GM23338 (cell line): Measurements from ENCODE around the gene SCAPER. TPM values are rescaled to one million over a fixed set of nuclear protein-coding genes. Genes with fewer than 3 reads are reported as not detected.
A peak's percentile ranks its signal among the peaks of the same experiment; 100 is the strongest.

Source experiments
- ATAC-seq: fragments of 200-7000 bp; cut with Tn5 transposase; 3 replicates; pipeline ENCODE4 v1.9.1; 2020
- DNase-seq: peaks from one replicate; pipeline ENCODE4 v3.0.0-alpha.2; 2015; ENCODE audit warnings: low spot score
- H2AFZ ChIP-seq: fragments of 200-600 bp; sonication (generic); 2 replicates; pipeline ENCODE4 v1.8.0; 2016; ENCODE audit warnings: antibody characterized with exemption, mild to moderate bottlenecking, moderate library complexity
- H3F3A ChIP-seq: fragments of 200-600 bp; sonication (generic); replicated peaks from 2 replicates; pipeline ENCODE4 v1.8.0; 2017; ENCODE audit warnings: antibody characterized with exemption, mixed run types, low read depth
- H3K27ac ChIP-seq: fragments of 200-600 bp; sonication (generic); 2 replicates; pipeline ENCODE4 v1.6.1; 2016; ENCODE audit warnings: low read depth
- H3K27me3 ChIP-seq: fragments of 200-600 bp; sonication (generic); 2 replicates; pipeline ENCODE4 v1.8.0; 2016; ENCODE audit warnings: mild to moderate bottlenecking, mixed run types, moderate library complexity; ENCODE audit not compliant: insufficient read depth
- H3K36me3 ChIP-seq: fragments of 200-600 bp; sonication (generic); 2 replicates; pipeline ENCODE4 v1.8.0; 2016; ENCODE audit warnings: mild to moderate bottlenecking; ENCODE audit not compliant: insufficient read depth
- H3K4me1 ChIP-seq: fragments of 200-600 bp; sonication (generic); 2 replicates; pipeline ENCODE4 v1.8.0; 2016; ENCODE audit warnings: mild to moderate bottlenecking, moderate library complexity; ENCODE audit not compliant: insufficient read depth
- H3K4me2 ChIP-seq: fragments of 200-600 bp; sonication (generic); 2 replicates; pipeline ENCODE4 v1.7.1; 2017; ENCODE audit warnings: mixed run types
- H3K4me3 ChIP-seq: fragments of 200-600 bp; sonication (generic); 2 replicates; pipeline ENCODE4 v1.6.1; 2016; ENCODE audit warnings: mixed run types
- H3K79me2 ChIP-seq: fragments of 200-600 bp; sonication (generic); replicated peaks from 2 replicates; pipeline ENCODE4 v1.8.0; 2017; ENCODE audit warnings: mild to moderate bottlenecking; ENCODE audit not compliant: insufficient read depth
- H3K9me2 ChIP-seq: fragments of 200-600 bp; sonication (generic); 2 replicates; pipeline ENCODE4 v1.8.0; 2017; ENCODE audit not compliant: insufficient read depth
- H4K20me1 ChIP-seq: fragments of 200-600 bp; sonication (generic); replicated peaks from 2 replicates; pipeline ENCODE4 v1.8.0; 2017; ENCODE audit warnings: mild to moderate bottlenecking; ENCODE audit not compliant: insufficient read depth
- H3K27ac Mint-ChIP-seq: 2 replicates; pipeline ENCODE4 v1.8.0; 2020; ENCODE audit warnings: inconsistent platforms, mild to moderate bottlenecking, moderate library complexity, mixed read lengths
- H3K27me3 Mint-ChIP-seq: 3 replicates; pipeline ENCODE4 v1.8.0; 2022; ENCODE audit warnings: low read depth, mild to moderate bottlenecking, moderate library complexity, mixed read lengths, inconsistent platforms; ENCODE audit not compliant: insufficient read depth, poor library complexity
- H3K36me3 Mint-ChIP-seq: 3 replicates; pipeline ENCODE4 v1.8.0; 2021; ENCODE audit warnings: low read depth, mild to moderate bottlenecking, inconsistent platforms, moderate library complexity, mixed read lengths
- H3K4me1 Mint-ChIP-seq: 3 replicates; pipeline ENCODE4 v1.8.0; 2020; ENCODE audit warnings: mild to moderate bottlenecking, inconsistent platforms, mixed read lengths
- H3K4me3 Mint-ChIP-seq: 3 replicates; pipeline ENCODE4 v1.8.0; 2021; ENCODE audit warnings: moderate library complexity, mild to moderate bottlenecking, inconsistent platforms, mixed read lengths
- H3K9me3 Mint-ChIP-seq: 3 replicates; pipeline ENCODE4 v1.8.0; 2020; ENCODE audit warnings: moderate library complexity, mild to moderate bottlenecking, inconsistent platforms, mixed read lengths
- EZH2 ChIP-seq: fragments of 200-600 bp; sonication (generic); IDR thresholded peaks from one replicate; pipeline ENCODE4 v1.8.0; 2017; ENCODE audit warnings: antibody characterized with exemption, mild to moderate bottlenecking, low read depth; ENCODE audit not compliant: unreplicated experiment
- EZH2phosphoT487 ChIP-seq: fragments of 200-600 bp; sonication (generic); IDR thresholded peaks from one replicate; pipeline ENCODE4 v1.8.1; 2018; ENCODE audit warnings: antibody characterized with exemption; ENCODE audit not compliant: unreplicated experiment
- NANOG ChIP-seq: IDR thresholded peaks from 2 replicates; pipeline ENCODE4 v1.6.1; 2016; ENCODE audit warnings: antibody characterized with exemption, borderline replicate concordance
- POLR2AphosphoS5 ChIP-seq: IDR thresholded peaks from 2 replicates; pipeline ENCODE4 v1.6.1; 2016; ENCODE audit warnings: antibody characterized with exemption, low read depth
- ZNF114 ChIP-seq: fragments of 250-450 bp; sonication (Bioruptor Pico); IDR thresholded peaks from 2 replicates; pipeline ENCODE4 v1.5.0; 2020; ENCODE audit warnings: mild to moderate bottlenecking, moderate library complexity
- ZNF331 ChIP-seq: fragments of 250-450 bp; sonication (Bioruptor Pico); IDR thresholded peaks from 2 replicates; pipeline ENCODE4 v1.5.0; 2020; ENCODE audit warnings: low read depth, mild to moderate bottlenecking, moderate library complexity
- polyA plus RNA-seq: library from polyadenylated mRNA; unstranded; fragments of >200 nt; fragmentation: Nextera tagmentation; extraction: Ambion mirVana; gene quantifications from 2 replicates; pipeline ENCODE4 v1.2.1, GENCODE V29; 2016
- total RNA-seq: library from RNA; depleted of rRNA; stranded (reverse); fragments of >200 nt; shearing (Covaris generic); gene quantifications from 2 replicates; pipeline ENCODE4 v1.2.3, GENCODE V29; 2014
- TF ChIP-seq, protein P1 (sequence below): IDR thresholded peaks from one replicate; pipeline ENCODE4 v1.6.1; 2018; ENCODE audit warnings: antibody characterized with exemption; ENCODE audit not compliant: unreplicated experiment
- TF ChIP-seq, protein P2 (sequence below), 2 experiments: fragments of 200-600 bp in 1 of 2; sonication (generic) in 1 of 2; conservative IDR thresholded peaks; 2 replicates each; pipeline versions ENCODE4 v1.5.1 to v1.6.1; 2016 to 2017; ENCODE audit warnings: antibody characterized with exemption in 2 of 2, low read depth in 2 of 2, mild to moderate bottlenecking in 2 of 2, moderate library complexity in 1 of 2

Gene SCAPER
- total and polyA plus RNA-seq, 2 experiments from 2014 or later = 9.1 to 17.6 TPM

DNA sequence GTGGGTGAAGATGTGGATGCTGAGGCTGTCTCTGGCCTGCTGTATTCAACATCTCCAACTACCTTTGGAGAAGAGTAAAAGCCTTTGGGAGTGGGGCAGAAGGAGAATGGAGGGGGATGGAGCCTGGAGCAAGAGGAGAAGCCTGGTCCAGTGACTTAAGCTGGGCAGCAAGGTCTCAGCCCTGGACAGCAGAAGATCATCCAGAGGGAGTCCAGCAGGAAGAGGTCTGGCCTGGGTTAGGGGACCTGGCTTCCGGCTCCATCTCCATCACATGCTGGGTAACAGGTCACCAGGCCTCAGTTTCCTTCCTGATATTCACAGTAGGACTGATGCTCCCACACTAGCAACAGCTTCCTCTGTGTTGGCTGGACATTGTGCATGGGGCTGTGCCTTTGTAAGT, 572.3 kb downstream of the SCAPER start:
- no peaks in the 10 kb centered on the region; the same call in 1 of the 3 replicates for H3K36me3 Mint-ChIP-seq
- peaks cover 26% of the 10 kb centered on the region for H3K4me1 Mint-ChIP-seq
- Histone ChIP-seq H3K27me3 (peaks cover 41% of the 10 kb centered on the region), H3K4me3 (no peak overlapping the region), H3K36me3 (no peaks in the 10 kb centered on the region), H4K20me1 (no peaks in the 10 kb centered on the region; the same call in 1 of the 2 replicates), H3K9me2 (no peaks in the 10 kb centered on the region), H3K4me2 (no peak overlapping the region), H3F3A (peaks cover 8% of the 10 kb centered on the region), H3K79me2 (no peaks in the 10 kb centered on the region), H2AFZ (no peak overlapping the region), H3K4me1 (peaks cover 8% of the 10 kb centered on the region), H3K27ac (no peak overlapping the region)
- TF ChIP-seq ZNF331 (CRISPR knock-in tag) = no peak
- no peak for TF ChIP-seq POLR2AphosphoS5
- no peak for TF ChIP-seq EZH2
- no peak for TF ChIP-seq NANOG
- TF ChIP-seq, protein P1, sequence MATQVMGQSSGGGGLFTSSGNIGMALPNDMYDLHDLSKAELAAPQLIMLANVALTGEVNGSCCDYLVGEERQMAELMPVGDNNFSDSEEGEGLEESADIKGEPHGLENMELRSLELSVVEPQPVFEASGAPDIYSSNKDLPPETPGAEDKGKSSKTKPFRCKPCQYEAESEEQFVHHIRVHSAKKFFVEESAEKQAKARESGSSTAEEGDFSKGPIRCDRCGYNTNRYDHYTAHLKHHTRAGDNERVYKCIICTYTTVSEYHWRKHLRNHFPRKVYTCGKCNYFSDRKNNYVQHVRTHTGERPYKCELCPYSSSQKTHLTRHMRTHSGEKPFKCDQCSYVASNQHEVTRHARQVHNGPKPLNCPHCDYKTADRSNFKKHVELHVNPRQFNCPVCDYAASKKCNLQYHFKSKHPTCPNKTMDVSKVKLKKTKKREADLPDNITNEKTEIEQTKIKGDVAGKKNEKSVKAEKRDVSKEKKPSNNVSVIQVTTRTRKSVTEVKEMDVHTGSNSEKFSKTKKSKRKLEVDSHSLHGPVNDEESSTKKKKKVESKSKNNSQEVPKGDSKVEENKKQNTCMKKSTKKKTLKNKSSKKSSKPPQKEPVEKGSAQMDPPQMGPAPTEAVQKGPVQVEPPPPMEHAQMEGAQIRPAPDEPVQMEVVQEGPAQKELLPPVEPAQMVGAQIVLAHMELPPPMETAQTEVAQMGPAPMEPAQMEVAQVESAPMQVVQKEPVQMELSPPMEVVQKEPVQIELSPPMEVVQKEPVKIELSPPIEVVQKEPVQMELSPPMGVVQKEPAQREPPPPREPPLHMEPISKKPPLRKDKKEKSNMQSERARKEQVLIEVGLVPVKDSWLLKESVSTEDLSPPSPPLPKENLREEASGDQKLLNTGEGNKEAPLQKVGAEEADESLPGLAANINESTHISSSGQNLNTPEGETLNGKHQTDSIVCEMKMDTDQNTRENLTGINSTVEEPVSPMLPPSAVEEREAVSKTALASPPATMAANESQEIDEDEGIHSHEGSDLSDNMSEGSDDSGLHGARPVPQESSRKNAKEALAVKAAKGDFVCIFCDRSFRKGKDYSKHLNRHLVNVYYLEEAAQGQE = no peak
- TF ChIP-seq, protein P2, sequence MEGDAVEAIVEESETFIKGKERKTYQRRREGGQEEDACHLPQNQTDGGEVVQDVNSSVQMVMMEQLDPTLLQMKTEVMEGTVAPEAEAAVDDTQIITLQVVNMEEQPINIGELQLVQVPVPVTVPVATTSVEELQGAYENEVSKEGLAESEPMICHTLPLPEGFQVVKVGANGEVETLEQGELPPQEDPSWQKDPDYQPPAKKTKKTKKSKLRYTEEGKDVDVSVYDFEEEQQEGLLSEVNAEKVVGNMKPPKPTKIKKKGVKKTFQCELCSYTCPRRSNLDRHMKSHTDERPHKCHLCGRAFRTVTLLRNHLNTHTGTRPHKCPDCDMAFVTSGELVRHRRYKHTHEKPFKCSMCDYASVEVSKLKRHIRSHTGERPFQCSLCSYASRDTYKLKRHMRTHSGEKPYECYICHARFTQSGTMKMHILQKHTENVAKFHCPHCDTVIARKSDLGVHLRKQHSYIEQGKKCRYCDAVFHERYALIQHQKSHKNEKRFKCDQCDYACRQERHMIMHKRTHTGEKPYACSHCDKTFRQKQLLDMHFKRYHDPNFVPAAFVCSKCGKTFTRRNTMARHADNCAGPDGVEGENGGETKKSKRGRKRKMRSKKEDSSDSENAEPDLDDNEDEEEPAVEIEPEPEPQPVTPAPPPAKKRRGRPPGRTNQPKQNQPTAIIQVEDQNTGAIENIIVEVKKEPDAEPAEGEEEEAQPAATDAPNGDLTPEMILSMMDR (conservative IDR thresholded peaks at IDR 0.05; ENCODE audit: low read depth in 2 of 2) = no peak
- DNase-seq = no peak
- H3K27ac Mint-ChIP-seq = no peak overlapping the region
- no peak overlapping the region for H3K4me3 Mint-ChIP-seq
- H3K27me3 Mint-ChIP-seq = peaks cover 51% of the 10 kb centered on the region
- H3K9me3 Mint-ChIP-seq = peaks cover 5% of the 10 kb centered on the region; the same call in 2 of the 3 replicates
- no peak for ATAC-seq

DNA sequence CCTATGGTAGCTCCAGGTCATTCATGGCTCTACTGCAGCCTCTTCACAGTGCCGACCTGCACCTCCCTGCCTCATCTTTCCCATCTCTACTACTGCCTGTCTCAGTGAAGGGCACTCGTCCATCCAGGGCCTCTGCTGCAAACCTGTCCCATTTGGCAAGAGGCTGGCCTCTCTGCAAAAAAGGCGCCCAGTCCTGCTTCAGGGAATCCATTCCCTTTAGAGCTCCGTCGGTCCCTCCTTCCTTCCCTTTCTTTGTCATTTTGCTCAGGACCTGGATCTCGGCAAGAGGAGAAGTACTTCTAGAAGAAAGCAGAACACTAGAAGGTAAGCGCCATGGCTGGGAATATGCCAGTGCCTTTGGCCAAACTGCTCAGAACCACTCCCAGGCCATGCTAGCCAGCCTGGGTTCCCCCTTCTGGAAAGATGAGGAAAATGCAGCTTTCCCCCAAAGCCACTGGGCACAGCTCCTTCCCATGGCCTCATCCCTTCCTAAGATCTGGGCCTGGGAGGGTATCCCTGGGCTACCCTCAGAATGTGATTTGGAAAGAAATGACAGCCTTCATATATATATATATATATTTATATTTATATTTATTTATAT, 575.0 kb downstream of the SCAPER start:
- H3K27me3 Mint-ChIP-seq = peaks cover 26% of the 10 kb centered on the region
- DNase-seq (peak; percentile 82), ATAC-seq (peak; percentile 80)
- no peaks in the 10 kb centered on the region; the same call in 2 of the 3 replicates for H3K36me3 Mint-ChIP-seq
- Histone ChIP-seq H3K36me3 (no peaks in the 10 kb centered on the region), H3K27ac (no peak overlapping the region), H4K20me1 (no peaks in the 10 kb centered on the region), H3K4me1 (no peaks in the 10 kb centered on the region), H3K79me2 (no peaks in the 10 kb centered on the region), H3K4me2 (no peak overlapping the region), H2AFZ (peak overlapping the region; percentile 83), H3K9me2 (no peaks in the 10 kb centered on the region), H3F3A (no peaks in the 10 kb centered on the region), H3K4me3 (no peak overlapping the region), H3K27me3 (peaks cover 18% of the 10 kb centered on the region)
- peaks cover 12% of the 10 kb centered on the region; the same call in 2 of the 3 replicates for H3K4me1 Mint-ChIP-seq
- H3K4me3 Mint-ChIP-seq = no peak overlapping the region
- H3K9me3 Mint-ChIP-seq = peaks cover 4% of the 10 kb centered on the region; the same call in 1 of the 3 replicates
- H3K27ac Mint-ChIP-seq = no peak overlapping the region
- TF ChIP-seq, protein P2 (conservative IDR thresholded peaks at IDR 0.05; ENCODE audit: low read depth in 2 of 2) = peak; percentile 56 to 82
- TF ChIP-seq ZNF114 (CRISPR knock-in tag) (no peak), EZH2phosphoT487 (no peak)
